ENCODE measurements around the gene MIF4GD.
"Not testable (repeated sequence)": the region's sequence is repeated elsewhere in the genome, so short reads cannot be mapped to it uniquely, and the experiment has no call there.

The MIF4GD gene, protein sequence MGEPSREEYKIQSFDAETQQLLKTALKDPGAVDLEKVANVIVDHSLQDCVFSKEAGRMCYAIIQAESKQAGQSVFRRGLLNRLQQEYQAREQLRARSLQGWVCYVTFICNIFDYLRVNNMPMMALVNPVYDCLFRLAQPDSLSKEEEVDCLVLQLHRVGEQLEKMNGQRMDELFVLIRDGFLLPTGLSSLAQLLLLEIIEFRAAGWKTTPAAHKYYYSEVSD

DNA sequence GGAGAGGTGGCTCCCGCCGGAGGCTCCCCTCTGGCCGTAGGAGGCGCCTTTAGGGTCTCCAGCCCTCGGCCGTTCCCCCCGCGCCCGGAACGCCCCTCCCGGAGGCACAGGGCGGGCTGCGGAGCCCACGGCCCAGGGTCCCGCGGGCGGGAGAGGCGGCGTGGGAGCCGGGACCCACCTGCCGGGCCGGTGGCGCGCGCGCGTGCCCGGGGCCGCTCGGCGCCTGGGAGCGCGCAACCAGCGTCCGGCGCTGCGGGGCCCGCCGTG is at the start of gene MIF4GD:
Gene MIF4GD (minus strand): TSS at position 266 of the 267 bp plus-strand sequence. CDS start 1,036 bp downstream, outside the sequence.
- DNase-seq (ENCODE audit: low read depth in 2 of 2): no peak

DNA sequence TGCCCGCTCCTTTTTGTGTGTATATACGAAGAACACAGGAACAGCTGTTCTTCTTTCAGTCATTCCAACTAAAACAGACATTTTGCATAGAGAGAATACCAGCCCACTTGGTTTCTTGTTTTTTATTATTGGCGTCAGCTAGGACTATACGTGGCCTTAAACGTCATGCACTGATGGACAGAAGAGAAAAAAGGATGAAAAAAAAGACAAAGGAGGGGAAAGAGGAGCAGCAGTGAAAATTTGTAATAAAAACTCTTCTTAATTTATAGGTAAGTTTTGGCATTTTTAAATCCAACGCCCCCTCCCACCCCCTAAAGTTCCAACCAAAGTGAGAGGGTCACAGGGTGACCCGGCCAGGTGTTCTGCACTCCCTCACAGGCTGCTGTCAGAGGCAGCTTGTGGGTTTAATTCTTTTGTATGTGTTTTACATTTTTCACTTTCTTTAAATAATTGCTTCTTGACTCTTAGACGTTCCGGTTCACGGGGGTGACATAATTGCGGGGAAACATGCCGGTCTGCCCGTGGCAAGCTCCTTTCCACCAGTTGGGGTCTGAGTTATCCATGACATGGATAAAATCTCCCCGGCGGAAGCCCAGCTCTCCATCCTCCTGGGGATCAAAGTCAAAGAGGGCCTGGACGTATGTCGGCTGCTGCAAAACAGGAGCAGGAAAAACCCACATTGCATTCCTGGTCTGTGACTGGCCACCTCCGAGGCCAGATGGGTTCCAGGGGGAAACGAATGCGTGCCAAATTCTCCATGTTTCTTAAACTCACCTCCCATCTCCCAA is 49.1 kb upstream of the MIF4GD start:
- DNase-seq (ENCODE audit: low read depth in 2 of 2): peak; percentile 38 to 40

DNA sequence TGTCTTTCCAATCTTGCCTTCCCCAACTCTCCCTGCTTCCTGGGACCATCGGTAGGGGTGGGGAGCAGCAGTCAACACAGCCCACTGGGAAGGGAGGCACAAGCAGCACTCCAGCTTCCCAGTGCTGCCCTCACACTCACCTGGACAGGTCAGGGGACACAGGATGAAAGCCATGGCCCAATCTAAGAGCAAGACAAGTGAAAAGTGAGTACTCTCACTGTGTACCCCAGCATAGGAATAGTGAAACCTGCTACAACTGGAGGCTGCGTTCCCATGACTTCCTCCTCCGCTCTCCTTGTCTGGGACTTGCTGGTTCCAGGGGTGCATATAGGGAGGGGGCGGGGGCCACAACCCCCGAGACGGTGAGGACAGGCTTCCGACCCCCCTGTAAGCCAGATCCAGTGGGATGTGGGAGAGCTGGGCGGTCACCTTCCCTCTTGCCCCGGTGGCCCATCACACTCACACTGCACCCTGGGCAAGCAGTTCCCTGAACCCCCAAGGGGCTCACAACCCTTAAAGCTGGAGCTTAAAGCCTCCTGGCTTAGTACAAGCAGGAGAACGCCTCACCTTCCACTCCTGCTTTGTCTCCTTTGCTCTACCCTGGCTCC is 47.7 kb upstream of the MIF4GD start:
- DNase-seq (ENCODE audit: low read depth in 2 of 2): no peak

DNA sequence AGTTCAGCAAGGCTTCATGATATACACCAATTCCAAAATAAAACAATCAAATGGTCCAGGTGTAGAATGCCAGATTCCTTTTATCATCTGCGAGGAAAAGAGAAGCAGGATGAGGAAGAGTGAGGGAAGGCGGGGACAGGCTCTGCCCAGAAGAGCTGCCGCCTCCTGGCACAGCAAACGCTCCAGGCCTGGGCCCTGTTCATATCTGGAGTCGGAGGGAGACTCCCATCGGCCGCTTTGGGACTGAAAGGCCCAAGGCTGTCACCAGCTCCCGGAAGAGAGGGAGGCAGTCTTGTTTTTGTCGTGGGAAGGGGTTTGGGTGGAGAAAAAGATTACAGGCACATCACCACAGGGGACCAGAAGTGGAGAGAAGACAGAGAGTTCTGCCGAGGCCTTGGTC is 47.2 kb upstream of the MIF4GD start:
- DNase-seq (ENCODE audit: low read depth in 2 of 2): no peak

DNA sequence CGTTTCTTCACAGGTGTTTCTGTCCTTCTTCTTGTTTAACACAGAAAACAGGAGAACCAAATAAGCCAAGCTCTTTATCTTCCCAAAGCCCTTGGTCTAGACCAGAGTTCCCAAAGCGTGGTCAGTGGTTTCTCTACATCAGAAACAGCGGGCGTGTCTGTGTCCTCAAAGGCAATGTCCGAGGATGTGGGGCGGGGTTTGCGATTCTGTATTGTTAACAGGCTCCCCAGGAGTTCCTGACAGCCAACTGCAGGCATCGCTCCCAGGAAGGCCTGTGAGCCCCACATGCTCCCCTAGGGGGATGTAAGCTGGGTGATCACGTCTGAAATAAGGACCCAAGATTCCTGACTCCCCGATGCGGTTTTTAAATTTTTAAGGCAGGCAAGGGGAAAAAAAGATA is 46.6 kb upstream of the MIF4GD start:
- DNase-seq (ENCODE audit: low read depth in 2 of 2): no peak

DNA sequence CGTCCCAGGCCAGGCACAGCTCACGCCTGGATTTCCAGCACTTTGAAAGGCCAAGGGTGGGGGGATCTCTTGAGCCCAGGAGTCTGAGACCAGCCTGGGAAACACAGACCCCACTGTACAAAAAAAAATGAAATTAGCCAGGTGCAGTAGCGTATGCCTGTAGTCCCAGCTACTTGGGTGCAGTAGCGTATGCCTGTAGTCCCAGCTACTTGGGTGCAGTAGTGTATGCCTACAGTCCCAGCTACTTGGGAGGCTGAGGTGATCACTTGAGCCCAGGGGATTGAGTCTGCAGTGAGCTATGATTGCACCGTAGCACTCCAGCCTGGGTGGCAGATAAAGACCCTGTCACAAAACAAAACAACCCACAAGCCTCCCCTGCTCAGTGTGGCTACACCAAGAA is 45.2 kb upstream of the MIF4GD start:
- no peak for DNase-seq (ENCODE audit: low read depth in 2 of 2)

DNA sequence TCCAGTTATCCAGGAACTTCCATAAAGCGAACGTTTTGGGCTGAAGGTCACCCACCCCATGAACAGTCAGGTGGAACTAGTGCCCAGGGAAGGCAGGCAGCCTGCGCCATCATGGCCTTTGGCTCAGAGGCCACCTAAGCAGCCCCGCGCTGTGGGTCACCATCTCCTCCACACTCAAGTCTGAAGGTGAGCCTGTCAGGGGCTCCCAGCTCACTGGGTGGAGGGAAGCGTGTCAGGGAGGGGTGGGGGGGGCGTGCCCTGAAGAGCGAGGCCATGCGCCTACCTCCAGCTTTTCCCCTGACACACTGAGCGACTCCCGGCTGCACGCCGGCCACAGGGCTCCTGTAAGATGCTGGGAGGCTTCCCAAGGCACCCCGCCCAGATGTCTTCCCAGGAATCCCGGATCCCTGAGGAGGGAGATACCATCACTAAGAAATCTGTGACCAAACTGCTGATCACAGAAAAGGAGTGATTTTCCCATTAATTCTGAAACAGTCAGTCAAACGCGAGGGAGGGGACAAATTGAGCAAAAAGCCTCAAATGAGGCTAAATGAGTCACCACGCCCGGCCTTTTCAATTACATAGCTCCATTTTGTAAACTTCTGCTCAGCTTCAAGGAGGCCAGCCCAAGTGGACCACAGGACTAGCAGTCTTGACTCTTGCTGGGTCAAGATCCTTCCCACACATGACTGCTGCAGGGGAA is 44.7 kb upstream of the MIF4GD start:
- no peak for DNase-seq (ENCODE audit: low read depth in 2 of 2)

DNA sequence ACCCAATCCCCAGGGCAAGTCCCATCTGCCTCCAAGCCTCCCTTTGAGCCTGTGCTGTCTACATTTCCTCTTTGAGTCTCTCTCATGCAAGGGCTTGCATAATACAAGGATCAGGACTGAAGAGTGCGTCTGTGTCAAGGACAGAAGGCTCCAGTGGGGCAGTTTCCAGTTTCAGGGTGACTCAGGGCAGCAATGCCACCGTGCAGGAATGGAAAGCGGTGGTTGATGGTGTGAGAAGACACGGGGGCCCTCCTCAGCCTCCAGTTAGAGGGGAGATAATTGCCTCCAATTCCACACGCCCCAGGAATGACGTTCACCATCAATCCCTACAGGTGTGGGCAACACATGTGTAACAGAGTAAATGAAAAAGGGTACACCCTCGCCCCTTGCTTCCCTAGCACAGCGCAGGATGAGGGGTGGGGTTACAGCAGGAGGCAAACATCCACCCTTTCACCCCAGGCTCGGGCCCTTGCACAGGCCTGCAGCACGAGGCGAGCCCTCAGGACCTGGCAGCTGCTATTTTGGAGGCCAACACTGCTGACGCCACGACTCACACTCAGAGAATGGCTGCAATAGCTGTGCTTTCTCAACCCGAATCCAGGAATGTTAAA is 43.0 kb upstream of the MIF4GD start:
- no peak for DNase-seq (ENCODE audit: low read depth in 2 of 2)

DNA sequence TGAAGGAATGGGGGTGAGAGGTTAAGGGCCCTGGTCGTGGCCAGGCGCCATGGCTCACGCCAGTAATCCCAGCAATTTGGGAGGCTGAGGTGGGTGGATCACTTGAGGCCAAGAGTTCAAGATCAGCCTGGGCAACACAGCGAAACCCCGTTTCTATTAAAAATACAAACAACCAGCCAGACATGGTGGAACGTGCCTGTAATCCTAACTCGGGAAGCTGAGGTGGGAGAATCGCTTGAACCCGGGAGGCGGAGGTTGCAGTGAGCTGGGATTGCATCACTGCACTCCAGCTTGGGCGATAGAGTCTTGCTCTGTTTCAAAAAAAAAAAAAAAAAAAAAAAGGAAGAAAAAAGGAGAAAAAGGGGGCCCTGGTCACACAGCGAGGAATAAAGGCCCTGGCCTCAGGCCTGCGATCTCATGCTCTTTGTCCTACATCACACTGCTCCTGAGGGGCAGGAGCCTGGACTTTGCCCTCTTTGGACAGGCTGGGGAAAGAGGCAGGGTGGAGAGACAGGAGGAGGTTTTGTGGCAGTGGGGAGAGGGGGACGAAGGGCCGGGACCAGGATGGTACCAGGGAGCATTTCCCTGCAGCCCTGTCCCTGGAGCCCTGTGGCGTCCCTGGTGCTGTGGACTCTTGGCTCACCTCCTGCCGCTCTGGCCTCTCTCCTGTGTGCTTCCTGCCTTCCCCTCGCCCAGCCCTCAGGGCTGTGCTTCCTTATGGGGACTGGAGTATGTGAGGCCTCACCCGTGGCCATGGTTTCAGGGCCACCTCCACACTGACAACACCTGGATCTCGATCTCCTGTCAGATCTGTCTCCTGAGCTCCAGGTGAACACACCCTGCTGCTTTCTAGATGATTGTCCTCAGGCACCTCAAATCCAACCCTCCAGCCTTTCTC is 38.0 kb upstream of the MIF4GD start:
- DNase-seq (ENCODE audit: low read depth in 2 of 2): no peak

DNA sequence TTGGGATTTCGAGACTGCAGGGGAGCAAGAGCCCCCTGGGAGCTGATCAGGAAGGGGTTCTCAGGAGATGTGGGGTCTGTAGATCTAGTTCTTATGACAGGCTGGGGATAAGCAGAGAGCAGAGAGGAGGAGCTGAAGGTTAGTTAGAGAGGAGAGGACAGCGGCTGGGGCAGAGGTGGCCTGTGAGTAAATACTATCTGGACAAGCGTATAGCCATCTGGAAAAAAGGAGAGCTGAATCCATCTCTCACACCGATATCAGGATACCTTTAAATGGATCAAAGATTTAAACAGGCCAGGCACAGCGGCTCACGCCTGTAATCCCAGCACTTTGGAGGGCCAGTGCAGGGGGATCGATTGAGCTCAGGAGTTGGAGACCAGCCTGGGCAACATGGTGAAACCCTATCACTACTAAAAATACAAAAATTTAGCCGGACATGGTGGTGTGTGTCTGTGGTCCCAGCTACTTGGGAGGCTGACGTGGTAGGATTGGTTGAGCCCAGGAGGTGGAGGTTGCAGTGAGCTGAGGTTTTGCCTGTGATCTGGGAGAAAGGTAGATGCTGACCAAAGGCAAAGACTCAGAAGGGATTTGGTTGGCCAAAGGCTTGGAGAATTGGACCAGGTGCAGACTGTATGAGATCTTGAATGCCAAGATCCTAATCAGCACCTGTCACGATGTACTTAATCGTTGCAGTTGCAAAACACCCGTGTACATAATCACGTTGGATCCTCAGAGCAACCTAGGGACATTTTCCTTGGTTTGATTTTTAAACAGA is 37.1 kb upstream of the MIF4GD start:
- DNase-seq (ENCODE audit: low read depth in 2 of 2): no peak

DNA sequence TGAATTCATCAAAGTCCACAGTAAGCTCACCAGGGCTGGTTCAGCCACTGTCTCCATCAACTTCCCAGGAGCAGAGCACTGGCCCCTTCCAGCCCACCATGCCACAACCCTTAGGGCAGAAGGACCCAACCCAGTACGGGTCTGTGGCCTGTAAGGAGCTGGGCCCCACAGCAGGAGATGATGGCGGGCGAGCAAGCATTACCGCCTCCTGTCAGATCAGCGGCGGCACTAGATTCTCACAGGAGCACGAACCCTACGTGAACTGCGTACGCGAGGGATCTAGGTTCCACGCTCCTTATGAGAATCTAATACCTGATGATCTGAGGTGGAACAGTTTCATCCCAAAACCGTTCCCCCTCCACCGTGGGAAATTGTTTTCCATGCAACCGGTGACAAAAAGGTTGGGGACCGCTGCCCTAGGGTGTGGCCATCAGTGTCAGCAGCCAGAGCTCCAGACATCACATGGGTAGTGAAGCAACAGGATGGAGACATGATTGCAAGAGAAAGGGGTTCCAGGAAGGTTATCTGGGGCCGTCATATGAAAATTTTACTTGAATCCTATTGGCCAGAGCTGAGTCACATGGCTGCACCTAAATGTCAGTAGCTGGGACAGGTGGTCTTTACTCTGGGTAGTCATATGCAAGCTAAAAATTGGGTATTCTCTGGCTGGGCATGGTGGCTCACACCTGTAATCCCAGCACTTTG is 30.6 kb upstream of the MIF4GD start:
- DNase-seq (ENCODE audit: low read depth in 2 of 2): no peak

DNA sequence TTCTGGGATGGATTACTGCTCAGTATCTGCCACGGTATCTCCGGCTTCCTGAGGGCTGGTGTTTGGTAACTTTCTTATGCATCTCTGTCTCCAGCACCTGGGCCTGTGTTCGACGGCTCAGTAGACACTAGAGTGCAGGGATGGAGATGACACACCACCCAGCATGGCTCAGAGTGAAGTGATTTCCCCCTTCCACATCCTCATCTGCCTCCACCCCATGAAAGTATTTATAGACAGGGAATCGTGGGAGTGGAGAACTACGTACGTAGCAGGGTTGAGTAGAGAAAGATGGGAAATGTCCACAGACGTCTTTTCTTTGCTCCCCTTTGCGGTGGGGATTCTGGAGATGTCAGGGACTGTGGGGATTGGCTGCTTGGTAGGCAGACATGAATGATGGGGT is 30.0 kb upstream of the MIF4GD start:
- no peak for DNase-seq (ENCODE audit: low read depth in 2 of 2)

DNA sequence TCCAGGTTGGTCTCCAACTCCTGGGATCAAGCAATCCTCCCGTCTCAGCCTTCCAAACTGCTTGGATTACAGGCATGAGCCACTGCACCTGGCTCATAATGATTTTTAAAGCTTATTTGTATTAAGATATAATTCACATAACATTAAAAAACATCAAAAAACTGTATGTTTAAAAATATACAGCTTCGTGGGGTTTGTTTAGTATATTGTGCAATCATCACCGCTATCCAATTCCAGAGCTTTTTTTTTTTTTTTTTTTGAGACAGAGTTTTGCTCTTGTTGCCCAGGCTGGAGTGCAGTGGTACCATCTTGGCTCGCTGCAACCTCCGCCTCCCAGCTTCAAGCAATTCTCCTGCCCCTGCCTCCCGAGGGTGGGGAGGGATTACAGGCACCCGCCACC is 29.2 kb upstream of the MIF4GD start:
- no peak for DNase-seq (ENCODE audit: low read depth in 2 of 2)

DNA sequence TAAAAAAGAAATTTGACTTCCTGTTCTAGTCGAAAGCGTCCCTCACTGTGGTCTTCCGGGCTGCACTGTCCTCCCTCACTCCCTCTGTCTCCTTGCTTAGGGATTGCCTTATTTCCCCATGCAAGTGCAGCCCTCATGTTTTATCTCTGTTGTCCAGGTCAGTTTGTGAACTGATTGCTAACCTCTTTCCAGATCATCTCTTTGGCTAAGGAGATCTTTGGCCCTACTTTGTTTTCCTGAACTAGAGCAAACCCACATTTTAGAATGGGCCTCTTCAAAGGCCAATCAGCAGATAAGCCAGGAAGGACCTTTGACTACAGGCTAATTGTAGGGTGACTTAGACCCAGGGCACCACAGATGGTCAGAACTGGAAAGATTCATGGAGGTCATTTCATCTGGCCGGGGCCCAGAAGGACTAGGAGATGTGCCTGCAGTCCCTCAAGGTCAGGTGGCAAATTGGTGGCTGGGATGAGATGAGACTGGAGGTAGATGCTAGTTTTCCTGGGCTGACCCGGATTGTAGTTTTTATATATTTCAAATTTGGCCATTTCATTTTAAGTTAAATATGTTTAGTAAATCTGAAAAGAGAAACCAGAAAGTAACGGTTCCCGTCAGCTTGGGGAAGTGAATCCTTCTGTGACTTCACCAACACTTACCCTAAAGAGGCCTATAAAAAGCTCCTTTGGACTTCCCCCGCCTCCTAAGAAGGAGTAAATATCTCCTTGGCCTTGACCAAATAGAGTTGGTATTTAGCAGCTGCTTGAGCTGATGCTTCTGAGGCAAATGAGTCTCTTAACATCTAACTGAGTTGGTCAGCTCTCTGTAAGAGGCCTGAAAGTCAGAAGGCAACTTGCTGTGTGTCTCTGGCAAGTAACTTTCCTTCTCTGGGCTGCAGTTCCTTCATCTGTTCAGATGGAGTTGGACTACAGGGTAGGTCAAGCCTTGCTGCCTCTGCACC is 24.4 kb upstream of the MIF4GD start:
- DNase-seq (ENCODE audit: low read depth in 2 of 2): no peak

DNA sequence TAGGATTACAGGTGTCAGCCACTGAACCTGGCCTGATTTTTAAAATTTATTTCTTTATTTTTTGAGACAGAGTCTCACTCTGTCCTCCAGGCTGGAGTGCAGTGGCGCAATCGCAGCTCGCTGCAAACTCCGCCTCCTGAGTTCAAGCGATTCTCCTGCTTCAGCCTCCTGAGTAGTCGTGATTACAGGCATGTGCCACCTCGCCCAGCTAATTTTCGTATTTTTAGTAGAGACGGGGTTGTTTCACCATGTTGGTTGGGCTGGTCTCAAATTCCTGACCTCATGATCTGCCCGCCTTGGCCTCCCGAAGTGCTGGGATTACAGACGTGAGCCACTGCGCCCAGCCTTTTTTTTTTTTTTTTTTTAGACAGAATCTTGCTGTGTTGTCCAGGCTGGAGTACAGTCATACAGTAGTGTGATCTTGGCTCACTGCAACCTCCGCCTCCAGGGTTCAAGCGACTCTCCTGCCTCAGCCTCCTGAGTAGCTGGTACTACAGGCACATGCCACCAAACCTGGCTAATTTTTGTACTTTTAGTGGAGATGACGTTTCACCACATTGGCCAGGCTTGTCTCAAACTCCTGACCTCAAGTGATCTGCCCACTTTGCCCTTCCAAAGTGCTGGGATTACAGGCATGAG is 21.9 kb upstream of the MIF4GD start:
- DNase-seq (ENCODE audit: low read depth in 2 of 2): not testable (repeated sequence)

DNA sequence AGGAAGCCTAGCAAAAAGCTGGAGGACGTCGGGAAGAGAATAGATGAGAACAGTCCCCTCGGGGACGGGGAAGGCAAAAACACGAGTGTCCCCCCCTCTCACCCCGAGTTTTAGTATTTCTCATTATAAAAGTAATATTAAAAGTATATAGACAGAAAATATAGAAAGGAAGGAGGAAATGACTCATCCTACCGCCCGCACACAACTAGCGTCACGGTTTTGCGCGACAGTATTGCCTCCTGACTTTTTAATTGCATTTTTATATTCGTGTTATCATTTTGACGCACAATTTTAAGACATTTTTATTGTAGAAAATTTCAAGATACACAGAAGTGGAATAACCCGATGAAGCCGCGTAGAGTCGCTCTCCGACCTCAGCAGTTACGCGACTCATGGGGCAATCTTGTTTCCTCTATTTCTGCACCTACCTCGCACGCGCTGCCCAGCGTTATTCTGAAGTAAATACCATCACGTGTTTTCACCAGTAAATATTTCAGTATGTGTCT is 18.9 kb upstream of the MIF4GD start:
- no peak for DNase-seq (ENCODE audit: low read depth in 2 of 2)

DNA sequence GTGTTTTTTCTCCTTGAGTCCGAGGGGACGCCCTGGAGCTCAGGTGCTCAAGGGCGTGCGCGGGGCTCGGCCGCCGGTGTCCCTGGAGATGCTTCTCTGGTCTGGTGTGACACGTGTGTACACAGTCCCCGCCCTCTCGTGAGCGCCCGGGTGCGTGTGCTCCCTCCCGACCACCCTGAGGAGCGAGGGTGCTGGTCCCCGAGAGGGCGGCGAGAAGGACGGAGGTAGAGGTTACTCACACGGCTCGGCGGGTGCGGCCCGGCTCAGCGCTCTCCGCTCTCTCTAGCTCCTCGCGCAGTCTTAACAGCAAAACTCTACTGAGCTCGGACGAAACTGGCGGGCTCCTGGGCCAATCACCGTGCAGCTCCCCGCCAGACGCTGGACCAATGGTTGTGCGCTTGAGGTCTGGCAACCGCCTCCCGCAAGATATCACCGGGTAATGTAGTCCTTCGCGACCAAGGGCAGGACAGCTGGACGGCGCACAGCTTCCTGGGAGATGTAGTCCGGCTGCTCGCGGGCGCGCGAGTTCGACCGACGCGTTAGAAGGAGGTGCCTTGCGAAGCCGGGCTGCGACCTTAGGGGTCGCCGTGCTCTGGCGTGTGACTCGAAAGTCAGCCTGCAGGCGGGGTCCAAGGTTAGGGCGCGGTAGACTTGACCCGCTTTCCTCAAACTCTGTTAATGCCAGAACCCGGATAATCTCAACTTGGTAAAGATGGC is 18.2 kb upstream of the MIF4GD start, which contains the start of gene SLC25A19:
Gene SLC25A19 (minus strand): TSS at position 319 of the 717 bp plus-strand sequence. CDS start 2,669 bp downstream, outside the sequence.
- peak; percentile 94 for DNase-seq (ENCODE audit: low read depth in 2 of 2)

All from fibroblast of skin of left biceps (primary cell).